B cell (primary cell): Measurements from ENCODE around the gene NKX2-2. TPM values are rescaled to one million over a fixed set of nuclear protein-coding genes. Genes with fewer than 3 reads are reported as not detected.

ENCODE experiments used
- ATAC-seq: fragments of 200-7000 bp; cut with Tn5 transposase; one replicate; pipeline ENCODE4 v1.10.0; 2021; ENCODE audit warnings: low read depth, mild to moderate bottlenecking, moderate number of reproducible peaks, moderate library complexity
- CTCF ChIA-PET: fragments of 350-600 bp; sonication (Branson Sonifier 250); formaldehyde crosslinking; loops from one replicate; lab custom pipeline; 2021; ENCODE audit warnings: antibody characterized with exemption, inconsistent platforms; lab: Charles Lee
- POLR2A ChIA-PET: fragments of 350-600 bp; sonication (Branson Sonifier 250); formaldehyde crosslinking; loops from one replicate; lab custom pipeline; 2021; ENCODE audit warnings: antibody characterized with exemption; lab: Charles Lee
- DNase-seq: peaks from one replicate; pipeline ENCODE4 v3.0.0; 2013
- H2AFZ ChIP-seq: 2 replicates; pipeline ENCODE4 v1.6.1; 2012; ENCODE audit warnings: mild to moderate bottlenecking, low read depth, low read length; ENCODE audit not compliant: insufficient read depth, poor library complexity, severe bottlenecking
- H3K27ac ChIP-seq, 2 donors: 1 replicate in 1 of 2; 2 replicates in 1 of 2; pipeline ENCODE4 v1.5.1; 2012 to 2013; ENCODE audit warnings: low read length in 2 of 2, mild to moderate bottlenecking in 2 of 2, moderate library complexity in 1 of 2
- H3K27me3 ChIP-seq, 4 experiments: fragments of 200-600 bp in 1 of 4; sonication (generic) in 1 of 4; replicated peaks in 1 of 4; 1 replicate in 2 of 4; 2 replicates in 2 of 4; pipeline versions ENCODE4 v1.6.1 to v1.7.0; 2013 to 2016; ENCODE audit warnings: low read length in 3 of 4, mild to moderate bottlenecking in 2 of 4, mixed read lengths in 1 of 4, moderate library complexity in 1 of 4; ENCODE audit not compliant: insufficient read depth in 4 of 4, control insufficient read depth in 3 of 4; ENCODE audit errors: control extremely low read depth in 1 of 4
- H3K36me3 ChIP-seq, 2 experiments: replicated peaks in 1 of 2; 1 replicate in 1 of 2; 2 replicates in 1 of 2; pipeline versions ENCODE4 v1.6.1 to v1.7.1; 2013; ENCODE audit warnings: low read length in 1 of 2; ENCODE audit not compliant: insufficient read depth in 2 of 2, control insufficient read depth in 1 of 2; ENCODE audit errors: control extremely low read depth in 1 of 2, extremely low read depth in 1 of 2
- H3K4me1 ChIP-seq, 2 donors: fragments of 200-600 bp in 1 of 2; sonication (generic) in 1 of 2; 1 replicate in 1 of 2; 2 replicates in 1 of 2; pipeline versions ENCODE4 v1.5.1 to v1.6.1; 2013 to 2017; ENCODE audit warnings: low read length in 2 of 2; ENCODE audit not compliant: control insufficient read depth in 2 of 2, insufficient read depth in 2 of 2
- H3K4me2 ChIP-seq: replicated peaks from 2 replicates; pipeline ENCODE3; 2012; ENCODE audit warnings: mild to moderate bottlenecking, low read depth, low read length; ENCODE audit not compliant: poor library complexity, severe bottlenecking
- H3K4me3 ChIP-seq, 5 experiments: fragments of 200-600 bp in 1 of 5; sonication (generic) in 1 of 5; 1 replicate in 3 of 5; 2 replicates in 2 of 5; pipeline versions ENCODE4 v1.5.1 to v1.7.0; 2011 to 2016; ENCODE audit warnings: low read length in 4 of 5, mild to moderate bottlenecking in 4 of 5, low read depth in 2 of 5, control low read depth in 1 of 5, moderate library complexity in 1 of 5; ENCODE audit not compliant: insufficient read depth in 1 of 5; ENCODE audit errors: control extremely low read depth in 1 of 5, extremely low read depth in 1 of 5
- H3K79me2 ChIP-seq: fragments of 200-600 bp; sonication (generic); one replicate; pipeline ENCODE4 v1.6.0; 2016; ENCODE audit warnings: low read length; ENCODE audit not compliant: control insufficient read depth, insufficient read depth
- H3K9ac ChIP-seq: fragments of 200-600 bp; sonication (generic); 2 replicates; pipeline ENCODE4 v1.6.1; 2017; ENCODE audit warnings: mild to moderate bottlenecking, low read length, moderate library complexity
- H3K9me3 ChIP-seq, 3 donors: one replicate each; pipeline versions ENCODE4 v1.6.1 to v1.7.1; 2013; ENCODE audit warnings: low read length in 2 of 3; ENCODE audit not compliant: control insufficient read depth in 2 of 3, insufficient read depth in 1 of 3; ENCODE audit errors: control extremely low read depth in 1 of 3
- H4K20me1 ChIP-seq: 2 replicates; pipeline ENCODE4 v1.6.0; 2012; ENCODE audit warnings: mild to moderate bottlenecking, low read length; ENCODE audit not compliant: insufficient read depth, control insufficient read depth, poor library complexity, severe bottlenecking
- H3K27ac Mint-ChIP-seq: one replicate; pipeline ENCODE4 v1.8.0; 2021; ENCODE audit warnings: mixed read lengths
- H3K27me3 Mint-ChIP-seq: one replicate; pipeline ENCODE4 v1.8.0; 2021; ENCODE audit warnings: mixed read lengths
- H3K4me1 Mint-ChIP-seq: one replicate; pipeline ENCODE4 v1.8.0; 2021; ENCODE audit warnings: mixed read lengths
- H3K4me3 Mint-ChIP-seq: one replicate; pipeline ENCODE4 v1.8.0; 2021; ENCODE audit warnings: mixed read lengths
- H3K9me3 Mint-ChIP-seq: one replicate; pipeline ENCODE4 v1.8.0; 2022; ENCODE audit warnings: mixed read lengths; ENCODE audit not compliant: insufficient read depth
- CTCF ChIP-seq: fragments of 200-600 bp; IDR thresholded peaks from one replicate; pipeline ENCODE4 v1.8.0; 2022; ENCODE audit warnings: antibody characterized with exemption, mild to moderate bottlenecking
- EZH2 ChIP-seq: IDR thresholded peaks from 2 replicates; pipeline ENCODE4 v1.6.1; 2012; ENCODE audit warnings: borderline replicate concordance, low read depth, mild to moderate bottlenecking, moderate library complexity, low read length; ENCODE audit not compliant: insufficient read depth, poor library complexity, severe bottlenecking
- WGBS: methylation state at CpG from one replicate; pipeline ENCODE4 v1.1.5; 2013; ENCODE audit warnings: missing lambda C conversion rate; ENCODE audit not compliant: insufficient coverage; 5-methylcytosine and 5-hydroxymethylcytosine counted together
- intact Hi-C: fragments of 100-400 bp; cut with micrococcal nuclease; formaldehyde crosslinking; loops from one replicate; pipeline ENCODE4 v1.10.0; 2022
- polyA plus RNA-seq: library from polyadenylated mRNA; depleted of rRNA; stranded (reverse); fragments of >200 nt; gene quantifications from 2 replicates; pipeline ENCODE4 v1.2.3, GENCODE V29; 2012
- total RNA-seq, 2 donors: library from RNA; stranded (reverse); fragments of 120-200 nt in 1 of 2; gene quantifications; 1 replicate in 1 of 2; 2 replicates in 1 of 2; pipeline versions ENCODE4 v1.2.3 to v1.2.4, GENCODE V29; 2013 to 2022

NKX2-2 gene
- total and polyA plus RNA-seq, 2 donors (not counting 1 experiment from before 2014, with no cell fraction given) = not detected

DNA sequence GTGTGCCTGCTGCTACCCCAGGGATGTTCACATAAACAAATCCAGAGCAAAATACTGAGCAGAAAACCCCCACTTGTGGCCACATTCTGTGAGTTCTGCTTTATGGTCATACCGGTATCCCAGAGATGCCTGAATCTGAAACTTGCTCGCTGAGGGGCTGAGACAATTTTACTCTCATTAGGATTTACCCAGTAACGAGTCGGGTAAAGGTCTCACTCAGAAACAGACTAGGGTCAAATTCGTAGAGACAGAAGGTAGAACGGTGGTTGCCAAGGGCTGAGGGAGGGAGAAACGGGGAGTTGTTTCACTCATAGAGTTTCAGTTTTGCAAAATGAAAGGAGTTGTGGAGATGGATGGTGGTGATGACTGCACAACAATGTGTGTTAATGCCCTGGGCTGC lies 45.4 kb upstream of the NKX2-2 start:
- Mint-ChIP-seq H3K27me3 (peaks cover 12% of the 10 kb centered on the region), H3K9me3 (no peaks in the 10 kb centered on the region), H3K27ac (no peak overlapping the region), H3K4me3 (no peak overlapping the region), H3K4me1 (no peaks in the 10 kb centered on the region)
- Histone ChIP-seq H3K4me2 (no peak overlapping the region), H3K9ac (no peak overlapping the region), H3K9me3 (peaks cover 0 to 1% (median 0%) of the 10 kb centered on the region in 3 donors), H3K36me3 (no peaks in the 10 kb centered on the region), H3K27ac (no peak overlapping the region), H3K27me3 (peaks cover 0 to 4% (median 0%) of the 10 kb centered on the region in 4 experiments), H2AFZ (no peak overlapping the region), H3K4me3 (no peak overlapping the region), H4K20me1 (no peaks in the 10 kb centered on the region), H3K79me2 (no peaks in the 10 kb centered on the region), H3K4me1 (no peaks in the 10 kb centered on the region)
- intact Hi-C loops = no loop called here
- no peak for DNase-seq
- TF ChIP-seq CTCF = no peak
- TF ChIP-seq EZH2 = no peak
- ChIA-PET CTCF (no interaction called here), POLR2A (no interaction called here)
- ATAC-seq = no peak
- 74% methylated on average over 7 of the region's 7 CpGs for WGBS

GRCh38 chr20:21557241-21558020 lies 43.6 kb upstream of the NKX2-2 start:
- intact Hi-C loops = no loop called here
- WGBS = 89% methylated on average over 15 of the region's 20 CpGs
- Mint-ChIP-seq H3K4me3 (no peak overlapping the region), H3K4me1 (no peaks in the 10 kb centered on the region), H3K9me3 (no peaks in the 10 kb centered on the region), H3K27ac (no peak overlapping the region), H3K27me3 (peaks cover 12% of the 10 kb centered on the region)
- ATAC-seq = no peak
- H3K4me1 ChIP-seq = no peaks in the 10 kb centered on the region
- H2AFZ ChIP-seq = no peak overlapping the region
- no peak overlapping the region for H3K27ac ChIP-seq
- ChIA-PET CTCF (interaction anchor here (1.4 kb wide), 1 partner anchor 14 kb away, joined by 7 read pairs; no protein-coding TSS in a partner anchor), POLR2A (no interaction called here)
- H3K36me3 ChIP-seq = no peaks in the 10 kb centered on the region
- H3K4me2 ChIP-seq = no peak overlapping the region
- DNase-seq = no peak
- H3K27me3 ChIP-seq = peaks cover 0 to 11% (median 0%) of the 10 kb centered on the region in 4 experiments
- H3K9me3 ChIP-seq = peaks cover 0 to 1% (median 0%) of the 10 kb centered on the region in 3 donors
- no peak for TF ChIP-seq EZH2
- TF ChIP-seq CTCF = no peak
- no peaks in the 10 kb centered on the region for H3K79me2 ChIP-seq
- no peak overlapping the region for H3K4me3 ChIP-seq
- H4K20me1 ChIP-seq = no peaks in the 10 kb centered on the region
- no peak overlapping the region for H3K9ac ChIP-seq
